GM23338 (cell line): ENCODE measurements around the gene BTN2A1. TPM values are rescaled to one million over a fixed set of nuclear protein-coding genes. Genes with fewer than 3 reads are reported as not detected.

Source experiments
- ATAC-seq: fragments of 200-7000 bp; cut with Tn5 transposase; 3 replicates; pipeline ENCODE4 v1.9.1; 2020
- DNase-seq: peaks from one replicate; pipeline ENCODE4 v3.0.0-alpha.2; 2015; ENCODE audit warnings: low spot score
- H2AFZ ChIP-seq: fragments of 200-600 bp; sonication (generic); 2 replicates; pipeline ENCODE4 v1.8.0; 2016; ENCODE audit warnings: antibody characterized with exemption, mild to moderate bottlenecking, moderate library complexity
- H3F3A ChIP-seq: fragments of 200-600 bp; sonication (generic); replicated peaks from 2 replicates; pipeline ENCODE4 v1.8.0; 2017; ENCODE audit warnings: antibody characterized with exemption, mixed run types, low read depth
- H3K27ac ChIP-seq: fragments of 200-600 bp; sonication (generic); 2 replicates; pipeline ENCODE4 v1.6.1; 2016; ENCODE audit warnings: low read depth
- H3K27me3 ChIP-seq: fragments of 200-600 bp; sonication (generic); 2 replicates; pipeline ENCODE4 v1.8.0; 2016; ENCODE audit warnings: mild to moderate bottlenecking, mixed run types, moderate library complexity; ENCODE audit not compliant: insufficient read depth
- H3K36me3 ChIP-seq: fragments of 200-600 bp; sonication (generic); 2 replicates; pipeline ENCODE4 v1.8.0; 2016; ENCODE audit warnings: mild to moderate bottlenecking; ENCODE audit not compliant: insufficient read depth
- H3K4me1 ChIP-seq: fragments of 200-600 bp; sonication (generic); 2 replicates; pipeline ENCODE4 v1.8.0; 2016; ENCODE audit warnings: mild to moderate bottlenecking, moderate library complexity; ENCODE audit not compliant: insufficient read depth
- H3K4me2 ChIP-seq: fragments of 200-600 bp; sonication (generic); 2 replicates; pipeline ENCODE4 v1.7.1; 2017; ENCODE audit warnings: mixed run types
- H3K4me3 ChIP-seq: fragments of 200-600 bp; sonication (generic); 2 replicates; pipeline ENCODE4 v1.6.1; 2016; ENCODE audit warnings: mixed run types
- H3K79me2 ChIP-seq: fragments of 200-600 bp; sonication (generic); replicated peaks from 2 replicates; pipeline ENCODE4 v1.8.0; 2017; ENCODE audit warnings: mild to moderate bottlenecking; ENCODE audit not compliant: insufficient read depth
- H3K9me2 ChIP-seq: fragments of 200-600 bp; sonication (generic); 2 replicates; pipeline ENCODE4 v1.8.0; 2017; ENCODE audit not compliant: insufficient read depth
- H4K20me1 ChIP-seq: fragments of 200-600 bp; sonication (generic); replicated peaks from 2 replicates; pipeline ENCODE4 v1.8.0; 2017; ENCODE audit warnings: mild to moderate bottlenecking; ENCODE audit not compliant: insufficient read depth
- H3K27ac Mint-ChIP-seq: 2 replicates; pipeline ENCODE4 v1.8.0; 2020; ENCODE audit warnings: inconsistent platforms, mild to moderate bottlenecking, moderate library complexity, mixed read lengths
- H3K27me3 Mint-ChIP-seq: 3 replicates; pipeline ENCODE4 v1.8.0; 2022; ENCODE audit warnings: low read depth, mild to moderate bottlenecking, moderate library complexity, mixed read lengths, inconsistent platforms; ENCODE audit not compliant: insufficient read depth, poor library complexity
- H3K36me3 Mint-ChIP-seq: 3 replicates; pipeline ENCODE4 v1.8.0; 2021; ENCODE audit warnings: low read depth, mild to moderate bottlenecking, inconsistent platforms, moderate library complexity, mixed read lengths
- H3K4me1 Mint-ChIP-seq: 3 replicates; pipeline ENCODE4 v1.8.0; 2020; ENCODE audit warnings: mild to moderate bottlenecking, inconsistent platforms, mixed read lengths
- H3K4me3 Mint-ChIP-seq: 3 replicates; pipeline ENCODE4 v1.8.0; 2021; ENCODE audit warnings: moderate library complexity, mild to moderate bottlenecking, inconsistent platforms, mixed read lengths
- H3K9me3 Mint-ChIP-seq: 3 replicates; pipeline ENCODE4 v1.8.0; 2020; ENCODE audit warnings: moderate library complexity, mild to moderate bottlenecking, inconsistent platforms, mixed read lengths
- CREB1 ChIP-seq: fragments of 250-450 bp; sonication (Bioruptor Pico); IDR thresholded peaks from 2 replicates; pipeline ENCODE4 v1.5.0; 2020; ENCODE audit warnings: low read depth, mild to moderate bottlenecking, moderate library complexity
- CTCF ChIP-seq, 2 experiments: fragments of 200-600 bp in 1 of 2; sonication (generic) in 1 of 2; conservative IDR thresholded peaks; 2 replicates each; pipeline versions ENCODE4 v1.5.1 to v1.6.1; 2016 to 2017; ENCODE audit warnings: antibody characterized with exemption in 2 of 2, low read depth in 2 of 2, mild to moderate bottlenecking in 2 of 2, moderate library complexity in 1 of 2
- ETS1 ChIP-seq: IDR thresholded peaks from 2 replicates; pipeline ENCODE4 v1.6.1; 2016; ENCODE audit warnings: antibody characterized with exemption
- EZH2 ChIP-seq: fragments of 200-600 bp; sonication (generic); IDR thresholded peaks from one replicate; pipeline ENCODE4 v1.8.0; 2017; ENCODE audit warnings: antibody characterized with exemption, mild to moderate bottlenecking, low read depth; ENCODE audit not compliant: unreplicated experiment
- EZH2phosphoT487 ChIP-seq: fragments of 200-600 bp; sonication (generic); IDR thresholded peaks from one replicate; pipeline ENCODE4 v1.8.1; 2018; ENCODE audit warnings: antibody characterized with exemption; ENCODE audit not compliant: unreplicated experiment
- JUNB ChIP-seq: IDR thresholded peaks from one replicate; pipeline ENCODE4 v1.6.1; 2016; ENCODE audit warnings: antibody characterized with exemption; ENCODE audit not compliant: unreplicated experiment
- NANOG ChIP-seq: IDR thresholded peaks from 2 replicates; pipeline ENCODE4 v1.6.1; 2016; ENCODE audit warnings: antibody characterized with exemption, borderline replicate concordance
- POLR2AphosphoS5 ChIP-seq: IDR thresholded peaks from 2 replicates; pipeline ENCODE4 v1.6.1; 2016; ENCODE audit warnings: antibody characterized with exemption, low read depth
- REST ChIP-seq: IDR thresholded peaks from one replicate; pipeline ENCODE4 v1.6.1; 2018; ENCODE audit warnings: antibody characterized with exemption; ENCODE audit not compliant: unreplicated experiment
- STAT1 ChIP-seq: IDR thresholded peaks from one replicate; pipeline ENCODE4 v1.6.1; 2016; ENCODE audit warnings: antibody characterized with exemption; ENCODE audit not compliant: unreplicated experiment
- ZNF114 ChIP-seq: fragments of 250-450 bp; sonication (Bioruptor Pico); IDR thresholded peaks from 2 replicates; pipeline ENCODE4 v1.5.0; 2020; ENCODE audit warnings: mild to moderate bottlenecking, moderate library complexity
- ZNF331 ChIP-seq: fragments of 250-450 bp; sonication (Bioruptor Pico); IDR thresholded peaks from 2 replicates; pipeline ENCODE4 v1.5.0; 2020; ENCODE audit warnings: low read depth, mild to moderate bottlenecking, moderate library complexity
- ZNF462 ChIP-seq: fragments of 250-450 bp; sonication (Bioruptor Pico); IDR thresholded peaks from 2 replicates; pipeline ENCODE4 v1.5.0; 2020; ENCODE audit warnings: mild to moderate bottlenecking, moderate library complexity
- polyA plus RNA-seq: library from polyadenylated mRNA; unstranded; fragments of >200 nt; fragmentation: Nextera tagmentation; extraction: Ambion mirVana; gene quantifications from 2 replicates; pipeline ENCODE4 v1.2.1, GENCODE V29; 2016
- total RNA-seq: library from RNA; depleted of rRNA; stranded (reverse); fragments of >200 nt; shearing (Covaris generic); gene quantifications from 2 replicates; pipeline ENCODE4 v1.2.3, GENCODE V29; 2014

Gene BTN2A1
- total and polyA plus RNA-seq, 2 experiments from 2014 or later: 6.3 to 7.0 TPM

GRCh38 chr6:26485112-26485780, 27.5 kb downstream of the BTN2A1 start:
- Mint-ChIP-seq H3K27ac (no peak overlapping the region), H3K9me3 (peaks cover 8% of the 10 kb centered on the region), H3K36me3 (no peaks in the 10 kb centered on the region), H3K27me3 (peaks cover 6% of the 10 kb centered on the region), H3K4me3 (no peak overlapping the region; the same call in 2 of the 3 replicates), H3K4me1 (no peaks in the 10 kb centered on the region)
- Histone ChIP-seq H3K4me3 (no peak overlapping the region), H3K27ac (no peak overlapping the region), H3K36me3 (no peaks in the 10 kb centered on the region), H3K4me2 (no peak overlapping the region), H2AFZ (no peak overlapping the region), H3F3A (no peaks in the 10 kb centered on the region), H3K4me1 (no peaks in the 10 kb centered on the region), H3K27me3 (no peaks in the 10 kb centered on the region), H4K20me1 (no peaks in the 10 kb centered on the region), H3K9me2 (no peaks in the 10 kb centered on the region), H3K79me2 (no peaks in the 10 kb centered on the region)
- no peak for DNase-seq
- no peak for TF ChIP-seq EZH2
- TF ChIP-seq REST: no peak
- TF ChIP-seq STAT1: no peak
- TF ChIP-seq JUNB: no peak
- TF ChIP-seq ZNF331: no peak
- TF ChIP-seq EZH2phosphoT487: no peak
- TF ChIP-seq ZNF462 (CRISPR knock-in tag): no peak
- no peak for TF ChIP-seq CREB1 (CRISPR knock-in tag)
- TF ChIP-seq POLR2AphosphoS5: no peak
- TF ChIP-seq ZNF114: no peak
- TF ChIP-seq NANOG: no peak
- TF ChIP-seq CTCF (conservative IDR thresholded peaks at IDR 0.05; ENCODE audit: low read depth in 2 of 2): no peak
- no peak for TF ChIP-seq ETS1
- ATAC-seq: no peak
